ENCODE measurements around the gene SLC1A2.

DNA sequence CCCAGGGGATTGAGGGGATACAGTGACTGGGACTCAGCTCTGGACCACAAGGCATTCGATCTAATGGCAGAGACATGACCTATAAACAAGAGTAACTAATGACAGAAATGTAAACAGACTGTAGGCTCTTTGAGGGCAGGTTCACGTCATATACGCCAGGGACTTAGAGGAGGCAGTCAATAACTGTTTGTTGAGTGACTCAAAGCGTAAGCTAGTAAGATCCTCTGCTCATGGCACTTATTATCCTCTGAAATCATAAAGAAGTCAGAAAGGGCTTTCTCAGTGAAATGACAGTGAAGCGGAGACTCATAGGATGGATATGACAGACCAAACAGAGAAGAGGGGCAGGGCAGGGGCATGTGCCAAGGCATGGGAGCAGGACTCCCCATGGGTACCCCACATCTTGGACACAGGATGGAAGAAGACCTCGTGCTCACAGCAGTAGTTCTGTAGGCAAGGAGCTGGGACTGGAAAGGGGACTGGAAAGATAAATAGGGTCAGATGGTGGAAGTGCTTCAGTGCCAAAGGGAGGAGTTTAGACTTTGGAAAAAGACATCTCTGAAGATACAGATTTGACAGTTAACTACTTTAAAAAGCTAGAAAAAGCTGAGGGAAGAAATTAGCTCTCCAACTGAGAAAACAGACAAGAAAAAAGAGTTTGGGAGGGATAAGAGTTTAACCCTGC, 72.7 kb downstream of the SLC1A2 start:
- TF ChIP-seq POLR2AphosphoS5 (IDR thresholded peaks at IDR 0.05; ENCODE audit: low read depth, low read length) (no peak), EZH2phosphoT487 (IDR thresholded peaks at IDR 0.05; ENCODE audit: borderline replicate concordance) (no peak), CEBPB (IDR thresholded peaks at IDR 0.05; ENCODE audit: low read depth) (no peak), CTCF (IDR thresholded peaks at IDR 0.05 in 2 of 3, conservative IDR thresholded peaks at IDR 0.05 in 1 of 3; ENCODE audit: borderline replicate concordance in 1 of 3, insufficient read depth in 1 of 3, low read depth in 2 of 3, low read length in 2 of 3) (no peak)
- TF ChIP-seq, protein P1, sequence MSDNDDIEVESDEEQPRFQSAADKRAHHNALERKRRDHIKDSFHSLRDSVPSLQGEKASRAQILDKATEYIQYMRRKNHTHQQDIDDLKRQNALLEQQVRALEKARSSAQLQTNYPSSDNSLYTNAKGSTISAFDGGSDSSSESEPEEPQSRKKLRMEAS (IDR thresholded peaks at IDR 0.05), result no peak

All from HCT116 (cell line).